ENCODE data around the gene ANKRD33B. TPM values are rescaled to one million over a fixed set of nuclear protein-coding genes. Genes with fewer than 3 reads are reported as not detected.

ANKRD33B gene
- total RNA-seq, 1 experiment from 2014 or later = 25.3 TPM

DNA sequence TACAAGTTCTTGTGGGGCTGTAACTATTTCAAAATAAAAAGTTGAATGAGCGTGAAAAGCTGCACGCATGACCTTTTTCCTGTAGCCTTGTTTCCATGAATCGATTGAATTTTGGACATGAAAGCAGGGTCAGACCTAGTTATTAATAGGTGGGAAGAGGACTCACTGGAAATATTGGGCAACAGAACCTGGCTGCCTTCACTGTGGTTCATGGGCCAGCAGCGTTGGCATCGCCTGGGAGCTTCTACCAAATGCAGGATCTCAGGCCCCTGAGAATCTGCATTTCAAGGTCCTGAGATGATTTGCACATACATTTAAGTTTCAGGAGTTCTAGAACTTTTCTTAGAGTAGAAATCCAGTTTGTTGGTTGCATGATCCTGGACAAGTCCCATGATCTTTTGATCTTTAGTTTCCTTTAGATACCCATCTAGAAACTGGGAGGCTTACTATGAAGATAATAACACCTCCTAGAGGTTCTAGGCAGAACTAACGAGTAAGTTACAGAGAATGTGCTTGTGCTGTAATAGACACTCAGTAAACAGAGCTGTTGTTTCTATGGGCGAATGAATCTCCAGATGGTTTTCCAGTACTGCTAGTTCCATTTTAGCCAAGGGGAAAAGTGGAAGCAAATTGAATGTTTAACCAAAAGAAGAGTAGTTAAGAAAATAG lies 12.4 kb downstream of the ANKRD33B start:
- intact Hi-C loops (cut with micrococcal nuclease; ENCODE audit: unreplicated experiment) = no loop called here
- TF ChIP-seq, protein P1, sequence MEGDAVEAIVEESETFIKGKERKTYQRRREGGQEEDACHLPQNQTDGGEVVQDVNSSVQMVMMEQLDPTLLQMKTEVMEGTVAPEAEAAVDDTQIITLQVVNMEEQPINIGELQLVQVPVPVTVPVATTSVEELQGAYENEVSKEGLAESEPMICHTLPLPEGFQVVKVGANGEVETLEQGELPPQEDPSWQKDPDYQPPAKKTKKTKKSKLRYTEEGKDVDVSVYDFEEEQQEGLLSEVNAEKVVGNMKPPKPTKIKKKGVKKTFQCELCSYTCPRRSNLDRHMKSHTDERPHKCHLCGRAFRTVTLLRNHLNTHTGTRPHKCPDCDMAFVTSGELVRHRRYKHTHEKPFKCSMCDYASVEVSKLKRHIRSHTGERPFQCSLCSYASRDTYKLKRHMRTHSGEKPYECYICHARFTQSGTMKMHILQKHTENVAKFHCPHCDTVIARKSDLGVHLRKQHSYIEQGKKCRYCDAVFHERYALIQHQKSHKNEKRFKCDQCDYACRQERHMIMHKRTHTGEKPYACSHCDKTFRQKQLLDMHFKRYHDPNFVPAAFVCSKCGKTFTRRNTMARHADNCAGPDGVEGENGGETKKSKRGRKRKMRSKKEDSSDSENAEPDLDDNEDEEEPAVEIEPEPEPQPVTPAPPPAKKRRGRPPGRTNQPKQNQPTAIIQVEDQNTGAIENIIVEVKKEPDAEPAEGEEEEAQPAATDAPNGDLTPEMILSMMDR (IDR thresholded peaks at IDR 0.05; ENCODE audit: insufficient read depth in 1 of 2, low read depth in 1 of 2, low read length in 1 of 2, severe bottlenecking in 1 of 2, unreplicated experiment in 1 of 2) = no peak

DNA sequence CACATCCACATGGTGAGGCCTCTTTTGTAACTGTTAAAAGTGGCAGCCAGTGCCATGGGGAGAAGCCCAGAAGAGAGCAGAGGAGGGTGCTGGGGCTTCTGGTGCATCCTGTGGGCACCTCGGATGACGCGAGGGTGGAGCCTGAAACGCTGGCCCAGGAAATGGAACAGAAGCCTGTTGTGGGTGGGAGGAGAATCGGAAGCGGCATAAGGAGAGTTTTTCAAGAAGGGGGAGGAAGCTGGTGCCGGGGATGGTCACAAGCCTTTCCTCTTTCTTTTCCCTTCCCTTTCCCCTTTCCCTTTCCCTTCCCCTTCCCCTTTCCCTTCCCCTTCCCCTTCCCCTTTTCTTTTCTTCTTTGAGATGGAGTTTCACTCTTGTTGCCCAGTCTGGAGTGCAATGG lies 12.9 kb downstream of the ANKRD33B start:
- Histone ChIP-seq H3K4me1 (no peaks in the 10 kb centered on the region), H3K27me3 (replicated peaks; ENCODE audit: control insufficient read depth, insufficient read depth, low read length) (no peaks in the 10 kb centered on the region), H3K9me3 (no peaks in the 10 kb centered on the region), H3K36me3 (ENCODE audit: control insufficient read depth, insufficient read depth, low read length) (no peaks in the 10 kb centered on the region), H3K4me3 (ENCODE audit: low read depth, low read length) (no peak overlapping the region)
- Mint-ChIP-seq H3K27ac (ENCODE audit: unreplicated experiment) (no peak overlapping the region), H3K36me3 (ENCODE audit: insufficient read depth, unreplicated experiment) (peaks cover 8% of the 10 kb centered on the region), H3K9me3 (ENCODE audit: unreplicated experiment) (no peaks in the 10 kb centered on the region), H3K27me3 (ENCODE audit: insufficient read depth, unreplicated experiment) (no peaks in the 10 kb centered on the region), H3K4me1 (ENCODE audit: low read depth, unreplicated experiment) (peaks cover 15% of the 10 kb centered on the region), H3K4me3 (ENCODE audit: unreplicated experiment) (no peak overlapping the region)
- no peak for DNase-seq
- no TSS peak for BruUV-seq (replicated peaks)
- intact Hi-C loops (cut with micrococcal nuclease; ENCODE audit: unreplicated experiment) = no loop called here
- TF ChIP-seq, protein P1 (IDR thresholded peaks at IDR 0.05; ENCODE audit: insufficient read depth in 1 of 2, low read depth in 1 of 2, low read length in 1 of 2, severe bottlenecking in 1 of 2, unreplicated experiment in 1 of 2) = no peak
- ChIA-PET POLR2A (no interaction called here), CTCF (interaction anchor here (0.5 kb wide), 1 partner anchor 95 kb away, joined by 3 read pairs; no protein-coding TSS in a partner anchor)

More for the DNA sequence above, 12.4 kb downstream of the ANKRD33B start:
- no peak for DNase-seq
- no peaks in the 10 kb centered on the region for H3K9me3 Mint-ChIP-seq (ENCODE audit: unreplicated experiment)
- H3K27me3 Mint-ChIP-seq (ENCODE audit: insufficient read depth, unreplicated experiment) = no peaks in the 10 kb centered on the region
- POLR2A ChIA-PET = no interaction called here
- Histone ChIP-seq H3K27me3 (replicated peaks; ENCODE audit: control insufficient read depth, insufficient read depth, low read length) (no peaks in the 10 kb centered on the region), H3K9me3 (no peaks in the 10 kb centered on the region), H3K36me3 (ENCODE audit: control insufficient read depth, insufficient read depth, low read length) (no peaks in the 10 kb centered on the region), H3K4me1 (no peaks in the 10 kb centered on the region), H3K4me3 (ENCODE audit: low read depth, low read length) (no peak overlapping the region)
- H3K27ac Mint-ChIP-seq (ENCODE audit: unreplicated experiment) = no peak overlapping the region
- peaks cover 15% of the 10 kb centered on the region for H3K4me1 Mint-ChIP-seq (ENCODE audit: low read depth, unreplicated experiment)
- BruUV-seq (replicated peaks) = no TSS peak
- peaks cover 8% of the 10 kb centered on the region for H3K36me3 Mint-ChIP-seq (ENCODE audit: insufficient read depth, unreplicated experiment)
- CTCF ChIA-PET = interaction anchor here (0.5 kb wide), 1 partner anchor 95 kb away, joined by 3 read pairs; no protein-coding TSS in a partner anchor
- no peak overlapping the region for H3K4me3 Mint-ChIP-seq (ENCODE audit: unreplicated experiment)

DNA sequence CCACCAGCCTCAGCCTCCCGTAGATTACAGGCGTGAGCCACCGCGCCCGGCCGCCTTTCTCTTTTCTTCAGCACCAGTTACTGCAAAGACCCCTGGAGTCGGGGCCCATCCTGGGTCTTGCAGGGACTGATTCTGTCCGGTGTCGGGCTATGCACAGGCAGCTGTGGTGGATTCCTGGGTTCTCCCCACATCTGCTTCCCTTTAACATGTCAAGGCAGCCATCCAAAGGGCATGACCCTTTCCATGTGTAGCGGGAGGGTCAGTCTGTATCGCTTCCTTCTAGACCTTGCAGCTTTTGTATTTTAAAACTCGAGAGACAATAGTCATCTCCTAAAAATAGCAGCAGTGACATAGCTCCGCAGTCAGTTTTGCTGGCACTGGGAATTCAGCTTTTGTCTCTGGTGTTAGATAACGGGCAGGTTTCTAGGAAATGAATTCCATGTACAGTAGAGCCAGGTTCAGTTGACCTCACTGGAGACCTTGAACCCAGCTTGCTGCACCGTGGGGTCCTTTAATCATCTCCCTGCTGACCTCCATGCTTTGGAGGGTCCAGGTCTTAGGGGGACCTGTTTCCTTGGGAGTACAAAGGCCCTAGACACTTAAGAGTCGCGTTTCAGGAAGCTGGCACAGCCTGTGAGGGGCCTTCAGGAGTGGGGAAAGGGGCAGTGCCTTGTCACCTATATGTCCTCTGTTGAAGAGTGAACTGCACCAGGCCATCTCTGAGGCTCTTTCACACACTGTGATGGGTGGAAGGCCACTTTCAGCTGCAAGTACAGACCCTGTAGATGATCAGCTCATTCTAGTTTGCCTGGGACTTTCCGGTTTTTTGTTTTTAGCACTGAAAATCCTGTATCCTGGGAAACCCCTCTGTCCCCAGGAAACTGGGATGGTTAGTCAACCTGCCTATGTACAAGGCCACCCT lies 13.8 kb downstream of the ANKRD33B start:
- intact Hi-C loops (cut with micrococcal nuclease; ENCODE audit: unreplicated experiment) = no loop called here
- no TSS peak for BruUV-seq (replicated peaks)
- TF ChIP-seq, protein P1 (IDR thresholded peaks at IDR 0.05; ENCODE audit: insufficient read depth in 1 of 2, low read depth in 1 of 2, low read length in 1 of 2, severe bottlenecking in 1 of 2, unreplicated experiment in 1 of 2) = no peak
- Histone ChIP-seq H3K4me3 (ENCODE audit: low read depth, low read length) (no peak overlapping the region), H3K36me3 (ENCODE audit: control insufficient read depth, insufficient read depth, low read length) (no peaks in the 10 kb centered on the region), H3K27me3 (replicated peaks; ENCODE audit: control insufficient read depth, insufficient read depth, low read length) (no peaks in the 10 kb centered on the region), H3K9me3 (no peaks in the 10 kb centered on the region), H3K4me1 (no peaks in the 10 kb centered on the region)
- Mint-ChIP-seq H3K9me3 (ENCODE audit: unreplicated experiment) (no peaks in the 10 kb centered on the region), H3K27ac (ENCODE audit: unreplicated experiment) (no peak overlapping the region), H3K4me1 (ENCODE audit: low read depth, unreplicated experiment) (peaks cover 15% of the 10 kb centered on the region), H3K4me3 (ENCODE audit: unreplicated experiment) (no peak overlapping the region), H3K36me3 (ENCODE audit: insufficient read depth, unreplicated experiment) (peaks cover 8% of the 10 kb centered on the region), H3K27me3 (ENCODE audit: insufficient read depth, unreplicated experiment) (no peaks in the 10 kb centered on the region)
- no peak for DNase-seq
- ChIA-PET CTCF (no interaction called here), POLR2A (no interaction called here)
